IMR-90 (cell line): ENCODE results near the gene SLC38A4. TPM values are rescaled to one million over a fixed set of nuclear protein-coding genes. Genes with fewer than 3 reads are reported as not detected.

Experiments used
- ATAC-seq: fragments of 200-7000 bp; cut with Tn5 transposase; 2 replicates; pipeline ENCODE4 v1.9.1; 2020; ENCODE audit warnings: low read depth, mild to moderate bottlenecking, moderate library complexity
- BruUV-seq: library from RNA; stranded (reverse); fragments of 400-500 nt; replicated peaks from 2 replicates; lab custom pipeline; 2021; lab: Mats Ljungman, UMichigan
- CTCF ChIA-PET: fragments of 300-600 bp; formaldehyde crosslinking; extraction: SDS; loops from one replicate; lab custom pipeline; 2021; ENCODE audit warnings: antibody characterized with exemption; lab: Yijun Ruan, JAX
- POLR2A ChIA-PET: fragments of 300-600 bp; sonication (Branson Sonifier 250); formaldehyde crosslinking; loops from one replicate; lab custom pipeline; 2022; ENCODE audit warnings: antibody characterized with exemption; ENCODE audit not compliant: unreplicated experiment; lab: Charles Lee
- DNase-seq: peaks from one replicate; pipeline ENCODE4 v3.0.0; 2013
- H2AFZ ChIP-seq: replicated peaks from 2 replicates; pipeline ENCODE3; 2013; ENCODE audit warnings: low read length, mild to moderate bottlenecking; ENCODE audit not compliant: poor library complexity
- H2AK5ac ChIP-seq: 2 replicates; pipeline ENCODE4 v1.6.1; 2013; ENCODE audit warnings: low read depth, low read length, inconsistent platforms
- H2AK9ac ChIP-seq: replicated peaks from 2 replicates; pipeline ENCODE3; 2013; ENCODE audit warnings: mild to moderate bottlenecking, low read depth, low read length, moderate library complexity; ENCODE audit not compliant: poor library complexity
- H2BK120ac ChIP-seq: 2 replicates; pipeline ENCODE4 v1.6.1; 2013; ENCODE audit warnings: low read depth, low read length, inconsistent platforms
- H2BK15ac ChIP-seq: 3 replicates; pipeline ENCODE4 v1.6.1; 2013; ENCODE audit warnings: low read depth, low read length, inconsistent platforms
- H2BK20ac ChIP-seq: 2 replicates; pipeline ENCODE4 v1.6.1; 2013; ENCODE audit warnings: low read depth, mild to moderate bottlenecking, inconsistent platforms, low read length, moderate library complexity
- H2BK5ac ChIP-seq: 2 replicates; pipeline ENCODE4 v1.6.1; 2013; ENCODE audit warnings: mild to moderate bottlenecking, low read depth, low read length, inconsistent platforms; ENCODE audit not compliant: poor library complexity, severe bottlenecking
- H3K14ac ChIP-seq: replicated peaks from 2 replicates; pipeline ENCODE4 v1.6.1; 2013; ENCODE audit warnings: low read depth, low read length, inconsistent platforms
- H3K18ac ChIP-seq: 2 replicates; pipeline ENCODE4 v1.6.1; 2013; ENCODE audit warnings: low read depth, low read length, control low read depth
- H3K23ac ChIP-seq: 2 replicates; pipeline ENCODE4 v1.6.1; 2013; ENCODE audit warnings: low read depth, low read length, inconsistent platforms
- H3K27ac ChIP-seq: 2 replicates; pipeline ENCODE4 v1.5.1; 2013; ENCODE audit warnings: mild to moderate bottlenecking, control low read depth, low read length; ENCODE audit not compliant: insufficient read depth
- H3K27me3 ChIP-seq: 2 replicates; pipeline ENCODE4 v1.6.1; 2013; ENCODE audit warnings: low read length; ENCODE audit not compliant: control insufficient read depth, insufficient read depth
- H3K36me3 ChIP-seq: 2 replicates; pipeline ENCODE4 v1.6.1; 2013; ENCODE audit warnings: low read length, mixed read lengths; ENCODE audit not compliant: control insufficient read depth, insufficient read depth
- H3K4ac ChIP-seq: 2 replicates; pipeline ENCODE4 v1.6.1; 2013; ENCODE audit warnings: low read depth, low read length, inconsistent platforms
- H3K4me1 ChIP-seq: 2 replicates; pipeline ENCODE4 v1.6.1; 2013; ENCODE audit warnings: low read length, mixed read lengths; ENCODE audit not compliant: control insufficient read depth, insufficient read depth
- H3K4me2 ChIP-seq: 2 replicates; pipeline ENCODE4 v1.6.1; 2013; ENCODE audit warnings: low read depth, mild to moderate bottlenecking, control low read depth, low read length, moderate library complexity
- H3K4me3 ChIP-seq: 2 replicates; pipeline ENCODE4 v1.5.1; 2013; ENCODE audit warnings: low read depth, mild to moderate bottlenecking, control low read depth, low read length, moderate library complexity; ENCODE audit not compliant: insufficient read depth
- H3K56ac ChIP-seq: 2 replicates; pipeline ENCODE4 v1.6.1; 2013; ENCODE audit warnings: low read length, inconsistent platforms; ENCODE audit not compliant: insufficient read depth; ENCODE audit errors: extremely low read depth
- H3K79me1 ChIP-seq, 2 experiments: 2 replicates each; pipeline ENCODE4 v1.6.1; 2013; ENCODE audit warnings: low read length in 2 of 2, inconsistent platforms in 1 of 2, low read depth in 1 of 2
- H3K9ac ChIP-seq: 2 replicates; pipeline ENCODE4 v1.6.1; 2013; ENCODE audit warnings: low read depth, low read length, control low read depth
- H3K9me1 ChIP-seq: 2 replicates; pipeline ENCODE4 v1.6.1; 2013; ENCODE audit warnings: low read length, inconsistent platforms; ENCODE audit not compliant: insufficient read depth
- H3K9me3 ChIP-seq: 2 replicates; pipeline ENCODE4 v1.6.1; 2013; ENCODE audit warnings: low read length; ENCODE audit not compliant: control insufficient read depth, insufficient read depth
- H4K20me1 ChIP-seq: 2 replicates; pipeline ENCODE4 v1.6.1; 2013; ENCODE audit warnings: low read length, inconsistent platforms; ENCODE audit not compliant: insufficient read depth
- H4K5ac ChIP-seq: 2 replicates; pipeline ENCODE4 v1.6.1; 2013; ENCODE audit warnings: mild to moderate bottlenecking, low read depth, low read length, control low read depth
- H4K8ac ChIP-seq, 2 experiments: 2 replicates each; pipeline ENCODE4 v1.6.1; 2013; ENCODE audit warnings: low read depth in 2 of 2, low read length in 2 of 2, control low read depth in 1 of 2, inconsistent platforms in 1 of 2
- H4K91ac ChIP-seq: 2 replicates; pipeline ENCODE4 v1.6.1; 2013; ENCODE audit warnings: low read depth, low read length, inconsistent platforms; ENCODE audit not compliant: insufficient read depth
- BHLHE40 ChIP-seq: fragments of 150-350 bp; IDR thresholded peaks from 2 replicates; pipeline ENCODE4 v1.6.1; 2016; ENCODE audit warnings: mild to moderate bottlenecking, low read depth, low read length
- WGBS, 2 experiments: methylation state at CpG; one replicate each; pipeline versions ENCODE4 v1.1.5 to v1.1.7; 2013; ENCODE audit warnings: missing lambda C conversion rate in 2 of 2; ENCODE audit not compliant: insufficient read length in 1 of 2; ENCODE audit errors: extremely low coverage in 2 of 2; 5-methylcytosine and 5-hydroxymethylcytosine counted together
- dilution Hi-C: fragments of 300-500 bp; cut with HindIII; formaldehyde crosslinking; loops from one replicate; pipeline ENCODE4 v1.14.3; 2018; ENCODE audit warnings: low sequenced_read_pairs; ENCODE audit not compliant: unreplicated experiment
- in situ Hi-C: fragments of 300-500 bp; cut with MboI; formaldehyde crosslinking; loops from 3 replicates; pipeline ENCODE4 v1.14.3; 2019; ENCODE audit warnings: low sequenced_read_pairs, inconsistent platforms, mixed read lengths
- intact Hi-C: fragments of 100-400 bp; cut with micrococcal nuclease; formaldehyde crosslinking; loops from 2 replicates; pipeline ENCODE4 v1.10.0; 2022
- polyA plus RNA-seq, 3 experiments: library from polyadenylated mRNA; depleted of rRNA; stranded (reverse); fragments of >200 nt; gene quantifications; 2 replicates each; pipeline ENCODE4 v1.2.3, GENCODE V29; 2012; ENCODE audit warnings: low replicate concordance in 1 of 3
- total RNA-seq: library from RNA; depleted of rRNA; stranded (reverse); fragments of >200 nt; gene quantifications from 2 replicates; pipeline ENCODE4 v1.2.3, GENCODE V29; 2012

SLC38A4 gene
- total and polyA plus RNA-seq, 2 of the 4 experiments (the other 2 are of a cell fraction): 2.3 to 2.7 TPM

GRCh38 chr12:46771268-46771827 is 54.4 kb downstream of the SLC38A4 start:
- intact Hi-C loops (loop anchor here (5.0 kb wide), 1 partner anchor 161 kb away; no protein-coding TSS in a partner anchor), dilution Hi-C loops (no loop called here), in situ Hi-C loops (no loop called here)
- H3K18ac ChIP-seq: peak overlapping the region; percentile 97
- peak overlapping the region; percentile 85 for H2BK5ac ChIP-seq
- peak overlapping the region; percentile 89 for H2BK20ac ChIP-seq
- no peaks in the 10 kb centered on the region for H4K20me1 ChIP-seq
- H4K8ac ChIP-seq: peak overlapping the region; percentile 19 to 37; a peak in 2 of 4 replicates
- no peaks in the 10 kb centered on the region for H3K9me3 ChIP-seq
- ChIA-PET CTCF (no interaction called here), POLR2A (no interaction called here)
- H3K79me1 ChIP-seq: no peaks in the 10 kb centered on the region; a peak in 1 of 4 replicates
- peak overlapping the region; percentile 93 for H3K14ac ChIP-seq
- H2BK15ac ChIP-seq: peak overlapping the region; percentile 51; the same call in 2 of the 3 replicates
- TF ChIP-seq BHLHE40: no peak
- H3K23ac ChIP-seq: peak overlapping the region; percentile 84
- peak overlapping the region; percentile 88 for H2AK5ac ChIP-seq
- peak overlapping the region; percentile 56 for H2AK9ac ChIP-seq
- H3K4ac ChIP-seq: peak overlapping the region; percentile 96
- peak overlapping the region; percentile 16 for H3K27ac ChIP-seq
- peak overlapping the region; percentile 21 for H4K5ac ChIP-seq
- ATAC-seq: peak; percentile 30
- peak overlapping the region; percentile 64 for H2AFZ ChIP-seq
- peak overlapping the region; percentile 49; the same call in 1 of the 2 replicates for H3K56ac ChIP-seq
- H3K9ac ChIP-seq: no peak overlapping the region
- whole genome bisulfite sequencing, 2 experiments: no CpG with 5 or more reads among the region's 1 CpG
- H3K4me2 ChIP-seq: peak overlapping the region; percentile 27; the same call in 1 of the 2 replicates
- no TSS peak for BruUV-seq
- H4K91ac ChIP-seq: peak overlapping the region; percentile 92
- H3K9me1 ChIP-seq: peaks cover 12% of the 10 kb centered on the region
- peaks cover 17% of the 10 kb centered on the region for H3K4me1 ChIP-seq
- peak; percentile 61 for DNase-seq
- no peak overlapping the region for H3K4me3 ChIP-seq
- H3K36me3 ChIP-seq: no peaks in the 10 kb centered on the region
- H3K27me3 ChIP-seq: no peaks in the 10 kb centered on the region
- peak overlapping the region; percentile 94 for H2BK120ac ChIP-seq
